Ramos (cell line): Measurements from ENCODE around the gene NOXA1.
"Not testable (repeated sequence)": the region's sequence is repeated elsewhere in the genome, so short reads cannot be mapped to it uniquely, and the experiment has no call there.

ENCODE experiments used
- in situ Hi-C: fragments of 300-500 bp; cut with MboI; formaldehyde crosslinking; loops from one replicate; pipeline ENCODE4 v1.14.3; 2022; ENCODE audit warnings: low sequenced_read_pairs; ENCODE audit not compliant: unreplicated experiment

NOXA1 gene

GRCh38 chr9:137403269-137403668 lies 19.9 kb upstream of the NOXA1 start:
- in situ Hi-C loops = no loop called here

GRCh38 chr9:137404961-137405567 lies 18.1 kb upstream of the NOXA1 start:
- in situ Hi-C loops = no loop called here

DNA sequence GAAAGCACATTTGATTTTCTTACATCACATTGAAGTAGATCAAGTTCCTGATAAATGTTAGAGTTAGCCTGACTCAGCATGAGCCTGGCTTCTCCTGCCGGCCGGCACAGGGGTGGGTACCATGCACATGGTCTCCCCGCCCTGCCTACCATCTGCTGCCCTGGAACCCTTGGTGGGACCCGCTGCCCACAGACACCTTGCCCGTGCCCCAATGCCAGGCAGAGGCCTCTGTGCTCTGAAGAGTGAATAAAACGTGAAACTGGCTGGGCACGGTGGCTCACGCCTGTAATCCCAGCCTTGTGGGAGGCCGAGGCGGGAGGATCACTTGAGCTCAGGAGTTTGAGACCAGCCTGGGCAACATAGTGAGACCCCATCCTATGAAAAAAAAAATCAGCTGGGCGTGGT lies 17.5 kb upstream of the NOXA1 start:
- in situ Hi-C loops = no loop called here

DNA sequence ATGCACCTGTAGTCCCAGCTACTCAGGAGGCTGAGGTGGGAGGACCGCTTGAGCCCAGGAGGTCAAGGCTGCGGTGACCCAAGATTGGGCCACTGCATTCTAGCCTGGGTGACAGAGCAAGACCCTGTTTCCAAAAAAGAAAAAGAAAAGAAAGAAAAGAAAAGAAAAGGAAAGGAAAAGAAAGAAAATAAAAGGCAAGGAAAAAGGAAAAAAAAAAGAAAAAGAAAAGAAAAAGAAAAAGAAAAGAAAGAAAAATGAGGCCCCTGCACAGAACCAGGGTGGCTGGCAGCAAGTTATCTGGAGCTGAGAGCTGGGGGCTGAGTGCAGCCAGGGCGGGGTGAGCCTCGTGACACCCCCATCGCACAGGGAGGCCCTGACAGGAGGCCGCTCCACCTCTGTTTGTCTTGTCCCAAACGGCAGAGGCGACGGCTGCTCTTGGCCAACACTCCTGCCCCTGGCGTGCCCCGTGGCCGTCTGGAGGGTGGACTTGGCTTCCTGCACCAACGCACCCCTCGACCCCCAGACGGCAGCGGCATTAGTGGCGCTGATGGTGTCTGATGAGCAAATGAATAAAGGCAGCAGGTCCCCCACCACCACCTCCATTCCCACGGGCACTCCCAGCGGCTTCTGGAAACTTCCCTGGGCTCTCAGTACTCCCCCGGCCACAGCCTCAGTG lies 17.0 kb upstream of the NOXA1 start:
- in situ Hi-C loops = no loop called here

DNA sequence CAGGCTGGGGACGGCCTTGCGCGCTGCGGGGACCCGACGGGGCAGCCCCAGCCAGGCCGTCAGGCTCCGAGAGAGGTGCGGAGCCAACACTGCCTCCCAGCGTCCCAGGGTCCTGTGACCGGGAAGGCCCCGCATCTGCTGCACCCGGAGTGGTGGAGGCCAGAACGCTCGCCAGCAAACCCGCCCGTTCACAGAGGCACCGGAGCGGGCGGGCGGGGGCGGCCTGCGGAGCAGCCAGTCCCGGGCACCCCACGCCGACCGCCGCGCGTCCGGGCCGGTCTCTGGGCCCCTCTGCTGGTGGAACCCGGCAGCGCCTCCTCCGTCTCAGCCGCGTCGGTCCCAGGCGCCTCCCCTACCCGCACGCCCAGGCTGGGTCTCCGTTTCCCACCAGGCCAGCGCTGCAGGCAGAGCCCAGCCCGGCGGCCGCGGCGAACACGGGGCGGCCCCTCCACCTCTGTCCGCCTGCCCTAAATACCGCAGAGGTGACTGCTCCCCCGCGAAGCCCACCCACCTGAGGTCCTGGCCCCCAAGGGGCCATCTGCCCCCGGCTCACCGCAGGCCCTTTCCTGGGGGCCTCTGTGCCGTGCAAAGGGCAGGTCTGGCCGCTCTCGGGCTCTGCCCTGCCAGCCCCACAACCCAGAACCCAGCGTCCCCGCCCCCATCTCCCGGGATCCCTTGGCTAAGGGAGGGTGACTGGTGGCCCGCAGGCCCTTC lies 16.2 kb upstream of the NOXA1 start:
- in situ Hi-C loops = no loop called here

GRCh38 chr9:137407590-137408300 lies 15.4 kb upstream of the NOXA1 start:
- in situ Hi-C loops = no loop called here

DNA sequence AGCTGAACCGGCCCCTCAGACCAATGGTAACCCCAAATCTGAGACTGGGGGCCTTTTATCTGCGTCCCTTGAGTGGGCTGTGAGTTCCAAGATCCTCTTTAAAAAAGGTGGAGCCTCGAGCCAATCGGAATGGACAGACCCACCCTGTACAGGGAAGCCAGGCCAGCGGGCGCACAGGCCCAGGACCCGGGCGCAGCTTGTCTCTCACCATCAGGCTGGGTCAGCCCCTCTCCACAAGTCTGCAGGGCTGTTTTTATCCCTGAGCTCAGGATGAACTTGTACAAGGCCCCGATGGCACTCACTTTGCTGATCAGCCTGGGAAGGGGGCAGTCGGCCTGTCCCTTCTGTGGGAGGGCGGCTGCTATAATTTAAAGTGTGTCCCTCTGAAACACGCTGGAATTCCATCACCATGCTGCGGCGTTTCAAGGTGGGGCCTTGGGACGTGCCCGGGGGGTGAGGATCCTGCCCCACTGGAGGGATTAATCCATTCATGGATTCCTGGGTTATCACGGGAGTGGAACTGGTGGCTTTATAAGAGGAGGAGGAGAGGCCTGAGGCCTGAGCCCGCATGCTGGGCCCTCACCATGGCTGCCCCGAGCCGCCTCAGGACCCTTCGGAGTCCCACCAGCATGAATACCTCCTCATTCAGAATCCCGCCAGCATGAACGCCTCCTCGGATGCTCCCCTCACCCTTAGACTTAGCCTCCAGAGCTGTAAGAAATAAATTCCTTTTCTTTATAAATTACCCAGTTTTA lies 14.4 kb upstream of the NOXA1 start:
- in situ Hi-C loops = no loop called here

GRCh38 chr9:137409515-137409914 lies 13.7 kb upstream of the NOXA1 start:
- in situ Hi-C loops = no loop called here

DNA sequence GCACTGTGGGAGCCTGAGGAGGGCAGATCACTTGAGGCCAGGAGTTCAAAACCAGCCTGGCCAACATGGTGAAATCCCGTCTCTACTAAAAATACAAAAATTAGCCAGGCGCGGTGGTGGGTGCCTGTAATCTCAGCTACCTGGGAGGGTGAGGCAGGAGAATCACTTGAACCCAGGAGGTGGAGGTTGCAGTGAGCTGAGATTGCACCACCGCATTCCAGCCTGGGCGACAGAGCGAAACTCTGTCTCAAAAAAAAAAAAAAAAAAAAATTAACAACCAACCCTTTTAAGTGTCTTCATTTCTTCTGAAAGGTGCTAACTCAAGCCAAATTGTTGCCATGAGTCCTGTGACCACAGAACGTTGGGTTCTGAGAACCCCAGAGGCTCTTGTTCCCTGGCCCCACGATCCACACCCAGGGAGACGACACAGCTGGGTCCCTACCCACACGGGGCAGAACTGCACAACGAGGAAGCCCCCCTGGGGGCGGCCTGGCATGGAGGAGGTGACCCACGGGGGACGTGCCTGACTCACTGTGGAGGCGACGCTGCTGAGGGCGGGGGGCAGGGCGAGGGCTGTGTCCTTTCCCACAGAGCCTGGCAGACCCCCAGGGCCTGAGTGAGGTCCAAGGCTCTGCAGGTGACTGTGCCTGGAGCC lies 12.8 kb upstream of the NOXA1 start:
- in situ Hi-C loops = not testable (repeated sequence)

DNA sequence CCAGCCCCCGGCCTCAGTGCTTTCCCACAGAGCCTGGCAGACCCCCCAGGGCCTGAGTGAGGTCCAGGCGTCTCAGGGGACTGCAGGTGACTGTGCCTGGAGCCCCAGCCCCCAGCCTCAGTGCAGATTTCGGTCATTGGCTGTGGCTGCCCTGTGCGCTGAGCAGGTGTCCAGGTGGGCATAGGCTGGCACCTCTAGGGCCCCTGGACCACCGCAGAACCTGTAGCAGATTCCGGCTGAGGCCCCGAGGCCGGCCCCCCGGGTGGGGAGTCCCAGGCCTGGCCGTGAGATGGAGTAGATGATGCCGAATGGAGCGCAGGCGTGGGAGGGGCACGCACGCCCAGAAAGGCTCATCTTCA lies 12.3 kb upstream of the NOXA1 start:
- in situ Hi-C loops = no loop called here

DNA sequence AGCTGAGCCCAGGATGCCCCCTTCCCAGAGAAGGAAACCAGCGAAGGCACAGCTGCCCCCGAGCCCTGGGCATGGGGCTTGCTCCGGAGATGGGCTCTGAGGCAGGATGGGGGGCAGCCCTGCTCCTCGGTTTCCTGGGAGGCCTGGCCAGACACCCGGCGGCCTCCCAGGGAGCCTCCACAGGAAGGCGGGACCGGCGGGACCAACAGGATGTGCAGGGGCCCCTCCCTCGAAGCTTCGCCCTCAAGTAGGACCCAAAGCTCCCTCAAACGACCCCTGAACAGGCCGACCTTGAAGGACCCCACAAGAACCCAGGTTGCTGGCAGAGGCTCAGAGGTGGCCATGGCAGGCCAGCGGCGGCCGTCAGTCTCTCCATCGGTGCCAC lies 11.9 kb upstream of the NOXA1 start:
- in situ Hi-C loops = no loop called here

DNA sequence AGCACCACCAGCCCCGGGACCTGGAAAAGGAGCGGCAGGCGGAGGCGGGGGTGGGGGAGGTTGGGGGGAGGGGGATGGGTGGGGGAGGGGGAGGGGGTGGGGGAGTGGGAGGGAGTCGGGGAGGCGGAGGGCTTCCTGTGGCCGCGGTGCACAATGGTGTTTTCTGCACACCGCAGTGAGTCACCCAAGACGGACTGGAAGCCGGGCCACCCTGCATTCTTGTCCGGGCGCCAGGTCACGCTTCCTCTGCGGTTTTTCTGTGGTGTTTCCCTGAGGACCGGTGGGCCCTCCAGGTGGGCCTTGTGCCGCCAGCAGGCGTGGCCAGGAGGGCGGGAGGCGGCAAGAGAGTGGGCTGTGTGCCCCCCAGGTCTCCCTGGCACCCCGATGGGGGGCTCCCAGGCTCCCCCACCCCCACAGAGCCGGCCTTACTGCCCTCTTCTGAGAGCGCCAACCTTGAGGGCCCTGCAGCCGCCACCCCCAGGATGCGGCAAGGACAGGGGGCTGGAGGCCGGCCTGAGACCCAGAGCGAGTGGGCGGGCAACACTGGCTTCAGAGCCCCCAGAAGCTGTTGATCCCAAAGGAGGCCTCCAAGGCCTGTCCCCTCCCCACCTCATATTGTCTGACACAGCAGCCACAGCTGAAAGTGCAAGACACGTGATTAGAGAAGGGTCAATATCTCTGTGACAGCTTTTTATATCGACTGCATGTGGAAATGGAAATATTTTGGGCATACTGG lies 11.4 kb upstream of the NOXA1 start:
- in situ Hi-C loops = no loop called here

GRCh38 chr9:137412431-137412830 lies 10.8 kb upstream of the NOXA1 start:
- in situ Hi-C loops = no loop called here

DNA sequence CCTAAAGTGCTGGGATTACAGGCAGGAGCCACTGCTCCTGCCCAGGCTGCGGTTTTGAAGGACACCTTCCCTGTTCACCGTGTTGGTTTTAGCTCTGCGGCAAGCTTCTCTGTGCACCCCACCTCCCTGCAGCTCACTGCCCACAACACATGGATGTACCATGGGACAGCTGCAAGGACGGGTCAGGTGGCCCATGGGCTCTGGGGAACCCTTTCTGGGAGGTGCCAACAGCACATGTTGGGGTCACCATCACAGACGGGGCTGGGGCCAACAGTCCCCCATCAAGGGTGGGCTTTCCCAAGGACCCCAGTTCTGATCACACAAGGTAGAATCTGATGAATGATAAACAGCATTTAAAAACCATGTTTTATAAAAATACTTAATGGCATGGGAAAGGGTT lies 7.7 kb upstream of the NOXA1 start:
- in situ Hi-C loops = no loop called here

DNA sequence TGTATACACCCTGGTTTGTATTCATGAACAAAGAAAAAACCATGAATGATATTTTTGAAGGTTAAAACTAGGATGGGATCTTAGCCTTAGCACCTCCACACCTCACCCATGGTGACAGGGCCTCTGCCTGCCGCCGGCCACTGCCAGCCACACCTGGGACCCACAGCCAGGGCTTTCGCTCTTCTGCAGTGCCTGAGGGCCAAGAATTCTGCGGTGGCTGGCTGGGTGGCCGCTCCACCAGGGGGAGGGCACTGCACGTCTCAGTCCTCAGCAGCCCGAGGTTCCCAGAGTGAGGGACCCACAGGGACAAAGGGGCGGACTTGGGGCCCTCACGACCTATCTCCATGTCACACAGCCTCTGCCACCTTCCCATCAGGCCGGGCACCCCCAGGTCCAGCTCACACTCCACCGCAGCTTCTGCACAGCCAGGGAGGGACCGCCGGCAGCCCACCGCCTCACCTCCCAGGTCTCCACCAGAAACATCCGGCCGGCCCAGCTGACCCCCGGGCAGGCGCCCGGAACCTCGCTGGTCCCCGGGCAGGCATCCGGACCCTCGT lies 7.1 kb upstream of the NOXA1 start:
- in situ Hi-C loops = no loop called here

DNA sequence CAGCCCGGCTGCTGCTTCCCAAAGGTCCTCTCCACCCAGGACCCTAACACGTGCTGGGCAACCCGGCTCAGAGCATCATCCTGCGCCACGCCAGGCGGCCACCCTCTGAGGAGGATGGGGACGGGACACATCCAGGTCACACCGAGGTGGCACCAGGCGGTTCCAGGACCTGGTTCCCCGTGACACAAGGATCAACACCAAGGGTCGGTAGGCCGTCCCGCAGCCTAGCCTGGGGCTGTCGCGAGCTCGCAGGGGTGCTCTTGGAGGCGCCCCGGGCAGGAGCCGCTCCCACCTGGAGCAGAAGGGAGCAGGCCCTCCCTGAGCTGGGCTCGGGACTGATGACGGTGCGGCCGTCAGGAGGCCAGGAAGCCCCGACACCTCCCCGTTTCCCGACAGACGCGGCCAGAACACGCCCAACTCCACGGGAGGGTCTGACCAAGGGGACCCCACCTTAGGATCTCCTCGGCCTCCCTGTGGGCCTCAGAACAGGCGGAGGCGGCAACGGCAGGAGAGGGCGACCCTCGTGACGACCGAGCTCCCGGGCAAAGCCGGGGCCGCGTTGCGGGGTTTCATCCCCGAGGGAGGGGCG lies 6.5 kb upstream of the NOXA1 start:
- in situ Hi-C loops = no loop called here

DNA sequence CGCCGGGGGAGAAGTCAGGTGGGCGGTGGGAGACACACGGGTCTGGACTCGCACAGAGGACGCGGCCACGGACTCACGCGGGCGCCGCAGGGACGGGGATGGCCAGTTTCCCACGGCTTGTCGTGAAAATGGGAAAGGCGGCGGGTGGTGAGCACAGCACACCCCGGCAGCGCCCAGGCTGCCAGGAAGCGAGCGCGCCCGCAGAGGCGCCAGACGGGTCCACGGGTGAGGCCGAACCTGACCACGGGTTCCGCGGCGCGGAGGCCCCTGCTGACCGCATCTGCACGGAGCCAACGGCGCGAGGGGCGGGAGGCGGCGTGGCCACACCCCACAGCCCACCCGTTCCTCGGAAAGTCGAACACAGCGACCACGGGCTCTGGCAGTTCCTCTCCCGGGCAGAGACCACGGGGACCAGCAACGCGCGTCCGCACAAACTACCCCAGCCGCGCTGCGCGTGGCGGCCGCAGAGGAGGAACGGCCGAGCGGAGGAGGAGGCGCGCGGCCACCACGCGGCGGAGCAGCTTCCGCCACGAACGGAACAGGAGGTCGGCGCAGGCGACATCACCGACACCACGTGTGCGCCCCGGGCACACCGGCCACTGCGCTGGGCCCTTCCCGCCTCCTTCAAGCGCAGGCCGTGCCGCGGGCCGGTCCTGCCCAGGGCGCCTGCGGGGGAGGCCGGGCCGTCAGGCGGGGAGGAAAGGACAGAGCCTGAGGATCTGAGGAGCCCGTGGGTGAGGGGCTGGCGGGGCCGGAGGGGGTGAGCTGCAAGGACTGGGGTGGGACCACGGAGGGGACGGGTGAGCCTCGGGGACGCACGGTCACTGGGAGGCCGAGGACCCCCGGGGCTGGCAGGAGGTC lies 5.8 kb upstream of the NOXA1 start:
- in situ Hi-C loops = no loop called here
